Measurements from ENCODE around the gene RAPGEF5. TPM values are rescaled to one million over a fixed set of nuclear protein-coding genes. Genes with fewer than 3 reads are reported as not detected.

RAPGEF5 gene
- total RNA-seq, 1 experiment from 2014 or later: 15.6 TPM

DNA sequence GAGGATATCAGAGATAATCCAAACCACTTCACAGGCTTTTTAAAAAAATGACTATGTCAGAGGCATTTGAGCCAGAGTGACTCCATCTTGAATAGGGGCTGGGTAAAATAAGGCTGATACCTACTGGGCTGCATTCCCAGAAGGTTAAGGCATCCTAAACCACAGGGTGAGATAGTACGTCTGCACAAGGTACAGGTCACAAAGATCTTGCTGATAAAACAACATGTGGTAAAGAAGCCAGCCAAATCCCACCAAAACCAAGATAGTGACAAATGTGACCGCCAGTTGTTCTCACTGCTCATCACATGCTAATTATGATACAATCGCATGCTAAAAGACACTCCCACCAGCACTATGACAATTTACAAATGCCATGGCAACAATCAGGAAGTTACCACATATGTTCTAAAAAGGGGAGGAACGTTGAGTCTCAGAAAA is 177.5 kb downstream of the RAPGEF5 start:
- no peaks in the 10 kb centered on the region for H3K79me2 ChIP-seq (ENCODE audit: insufficient read depth, low read length)
- no peaks in the 10 kb centered on the region for H3K27me3 ChIP-seq (ENCODE audit: insufficient read depth, low read length)
- H3K27ac ChIP-seq (ENCODE audit: low read depth, low read length): no peak overlapping the region
- no peaks in the 10 kb centered on the region for H4K20me1 ChIP-seq (ENCODE audit: insufficient read depth)
- BruUV-seq (replicated peaks): no TSS peak
- CTCF ChIA-PET: no interaction called here
- no peaks in the 10 kb centered on the region for H3K36me3 ChIP-seq (ENCODE audit: control insufficient read depth in 1 of 2, insufficient read depth in 2 of 2, low read length in 2 of 2)
- H3K4me3 ChIP-seq (replicated peaks in 1 of 2; ENCODE audit: low read depth in 1 of 2, low read length in 2 of 2): no peak overlapping the region
- POLR2A ChIA-PET: no interaction called here
- H3K9me2 ChIP-seq (ENCODE audit: insufficient read depth): no peaks in the 10 kb centered on the region
- RAD21 ChIA-PET (ENCODE audit: low non-redundant PET in 1 of 2, low total read pairs in 2 of 2, uncharacterized antibody in 2 of 2, unreplicated experiment in 2 of 2): no interaction called here
- H3K9me3 ChIP-seq (ENCODE audit: control insufficient read depth in 1 of 2, insufficient read depth in 1 of 2, low read depth in 1 of 2, low read length in 2 of 2): no peaks in the 10 kb centered on the region
- no peaks in the 10 kb centered on the region for H3K4me1 ChIP-seq (ENCODE audit: control insufficient read depth in 1 of 2, insufficient read depth in 2 of 2, low read length in 2 of 2)
- DNase-seq (ENCODE audit: low read depth, low spot score): no peak
- H3K4me2 ChIP-seq (ENCODE audit: low read length): no peak overlapping the region
- no peak overlapping the region for H3K9ac ChIP-seq (ENCODE audit: low read length)
- TF ChIP-seq YY1 (IDR thresholded peaks at IDR 0.05; ENCODE audit: extremely low read depth, insufficient replicate concordance, low read depth, low read length) (no peak), SIN3A (IDR thresholded peaks at IDR 0.05; ENCODE audit: low read depth) (no peak), JUND (IDR thresholded peaks at IDR 0.05) (no peak), EZH2phosphoT487 (IDR thresholded peaks at IDR 0.05; ENCODE audit: borderline replicate concordance) (no peak), EGR1 (IDR thresholded peaks at IDR 0.05; ENCODE audit: low read depth) (no peak), CBX3 (IDR thresholded peaks at IDR 0.05; ENCODE audit: low read depth) (no peak)
- TF ChIP-seq, protein P1, sequence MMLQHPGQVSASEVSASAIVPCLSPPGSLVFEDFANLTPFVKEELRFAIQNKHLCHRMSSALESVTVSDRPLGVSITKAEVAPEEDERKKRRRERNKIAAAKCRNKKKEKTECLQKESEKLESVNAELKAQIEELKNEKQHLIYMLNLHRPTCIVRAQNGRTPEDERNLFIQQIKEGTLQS (IDR thresholded peaks at IDR 0.05): no peak
- intact Hi-C loops (cut with micrococcal nuclease): no loop called here
- no peak for ATAC-seq
- no peak overlapping the region for H2AFZ ChIP-seq (ENCODE audit: low read depth, low read length, poor library complexity, severe bottlenecking)

DNA sequence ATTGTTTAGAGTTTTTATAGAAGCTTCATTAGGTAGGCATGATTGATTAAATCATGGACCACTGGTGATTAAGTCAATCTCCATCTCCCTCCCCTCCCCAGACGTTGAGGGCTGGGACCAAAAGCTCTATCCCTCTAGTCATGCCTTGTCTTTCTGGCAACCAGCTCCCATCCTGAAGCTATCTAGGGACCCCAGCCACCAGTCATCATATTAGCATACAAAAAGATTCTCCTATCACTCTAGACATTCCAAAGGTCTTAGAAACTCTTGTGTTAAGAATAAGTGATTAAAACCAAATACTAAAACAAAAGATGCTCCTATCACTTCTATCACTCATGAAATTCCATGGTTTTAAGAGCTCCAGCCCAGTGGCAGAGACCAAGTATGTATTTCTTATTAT is 178.2 kb downstream of the RAPGEF5 start:
- Histone ChIP-seq H3K4me3 (replicated peaks in 1 of 2; ENCODE audit: low read depth in 1 of 2, low read length in 2 of 2) (no peak overlapping the region), H3K27me3 (ENCODE audit: insufficient read depth, low read length) (no peaks in the 10 kb centered on the region), H3K4me2 (ENCODE audit: low read length) (no peak overlapping the region), H4K20me1 (ENCODE audit: insufficient read depth) (no peaks in the 10 kb centered on the region), H3K79me2 (ENCODE audit: insufficient read depth, low read length) (no peaks in the 10 kb centered on the region), H3K36me3 (ENCODE audit: control insufficient read depth in 1 of 2, insufficient read depth in 2 of 2, low read length in 2 of 2) (no peaks in the 10 kb centered on the region), H3K9ac (ENCODE audit: low read length) (no peak overlapping the region), H3K27ac (ENCODE audit: low read depth, low read length) (no peak overlapping the region), H3K9me2 (ENCODE audit: insufficient read depth) (no peaks in the 10 kb centered on the region), H2AFZ (ENCODE audit: low read depth, low read length, poor library complexity, severe bottlenecking) (no peak overlapping the region), H3K4me1 (ENCODE audit: control insufficient read depth in 1 of 2, insufficient read depth in 2 of 2, low read length in 2 of 2) (peaks cover 0 to 2% of the 10 kb centered on the region in 2 experiments; a peak in 1 of 4 replicates), H3K9me3 (ENCODE audit: control insufficient read depth in 1 of 2, insufficient read depth in 1 of 2, low read depth in 1 of 2, low read length in 2 of 2) (no peaks in the 10 kb centered on the region)
- ChIA-PET POLR2A (no interaction called here), RAD21 (ENCODE audit: low non-redundant PET in 1 of 2, low total read pairs in 2 of 2, uncharacterized antibody in 2 of 2, unreplicated experiment in 2 of 2) (no interaction called here), CTCF (no interaction called here)
- intact Hi-C loops (cut with micrococcal nuclease): no loop called here
- DNase-seq (ENCODE audit: low read depth, low spot score) (no peak), ATAC-seq (no peak)
- BruUV-seq (replicated peaks): no TSS peak
- TF ChIP-seq FOSL1 (IDR thresholded peaks at IDR 0.05; ENCODE audit: low read depth) (no peak), CEBPB (IDR thresholded peaks at IDR 0.05; ENCODE audit: low read depth) (no peak), SP1 (IDR thresholded peaks at IDR 0.05; ENCODE audit: low read depth) (no peak), RAD21 (IDR thresholded peaks at IDR 0.05; ENCODE audit: low read depth) (no peak), TCF7L2 (IDR thresholded peaks at IDR 0.05; ENCODE audit: borderline replicate concordance, extremely low read depth, insufficient read depth, insufficient read length) (no peak), ZFX (IDR thresholded peaks at IDR 0.05) (no peak), EZH2 (IDR thresholded peaks at IDR 0.05) (no peak), EGR1 (IDR thresholded peaks at IDR 0.05; ENCODE audit: low read depth) (no peak)
- TF ChIP-seq, protein P2, sequence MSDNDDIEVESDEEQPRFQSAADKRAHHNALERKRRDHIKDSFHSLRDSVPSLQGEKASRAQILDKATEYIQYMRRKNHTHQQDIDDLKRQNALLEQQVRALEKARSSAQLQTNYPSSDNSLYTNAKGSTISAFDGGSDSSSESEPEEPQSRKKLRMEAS (IDR thresholded peaks at IDR 0.05): no peak
- TF ChIP-seq, protein P3, sequence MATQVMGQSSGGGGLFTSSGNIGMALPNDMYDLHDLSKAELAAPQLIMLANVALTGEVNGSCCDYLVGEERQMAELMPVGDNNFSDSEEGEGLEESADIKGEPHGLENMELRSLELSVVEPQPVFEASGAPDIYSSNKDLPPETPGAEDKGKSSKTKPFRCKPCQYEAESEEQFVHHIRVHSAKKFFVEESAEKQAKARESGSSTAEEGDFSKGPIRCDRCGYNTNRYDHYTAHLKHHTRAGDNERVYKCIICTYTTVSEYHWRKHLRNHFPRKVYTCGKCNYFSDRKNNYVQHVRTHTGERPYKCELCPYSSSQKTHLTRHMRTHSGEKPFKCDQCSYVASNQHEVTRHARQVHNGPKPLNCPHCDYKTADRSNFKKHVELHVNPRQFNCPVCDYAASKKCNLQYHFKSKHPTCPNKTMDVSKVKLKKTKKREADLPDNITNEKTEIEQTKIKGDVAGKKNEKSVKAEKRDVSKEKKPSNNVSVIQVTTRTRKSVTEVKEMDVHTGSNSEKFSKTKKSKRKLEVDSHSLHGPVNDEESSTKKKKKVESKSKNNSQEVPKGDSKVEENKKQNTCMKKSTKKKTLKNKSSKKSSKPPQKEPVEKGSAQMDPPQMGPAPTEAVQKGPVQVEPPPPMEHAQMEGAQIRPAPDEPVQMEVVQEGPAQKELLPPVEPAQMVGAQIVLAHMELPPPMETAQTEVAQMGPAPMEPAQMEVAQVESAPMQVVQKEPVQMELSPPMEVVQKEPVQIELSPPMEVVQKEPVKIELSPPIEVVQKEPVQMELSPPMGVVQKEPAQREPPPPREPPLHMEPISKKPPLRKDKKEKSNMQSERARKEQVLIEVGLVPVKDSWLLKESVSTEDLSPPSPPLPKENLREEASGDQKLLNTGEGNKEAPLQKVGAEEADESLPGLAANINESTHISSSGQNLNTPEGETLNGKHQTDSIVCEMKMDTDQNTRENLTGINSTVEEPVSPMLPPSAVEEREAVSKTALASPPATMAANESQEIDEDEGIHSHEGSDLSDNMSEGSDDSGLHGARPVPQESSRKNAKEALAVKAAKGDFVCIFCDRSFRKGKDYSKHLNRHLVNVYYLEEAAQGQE (IDR thresholded peaks at IDR 0.05; ENCODE audit: low read depth): no peak
- TF ChIP-seq, protein P1 (IDR thresholded peaks at IDR 0.05): no peak
- TF ChIP-seq, protein P4, sequence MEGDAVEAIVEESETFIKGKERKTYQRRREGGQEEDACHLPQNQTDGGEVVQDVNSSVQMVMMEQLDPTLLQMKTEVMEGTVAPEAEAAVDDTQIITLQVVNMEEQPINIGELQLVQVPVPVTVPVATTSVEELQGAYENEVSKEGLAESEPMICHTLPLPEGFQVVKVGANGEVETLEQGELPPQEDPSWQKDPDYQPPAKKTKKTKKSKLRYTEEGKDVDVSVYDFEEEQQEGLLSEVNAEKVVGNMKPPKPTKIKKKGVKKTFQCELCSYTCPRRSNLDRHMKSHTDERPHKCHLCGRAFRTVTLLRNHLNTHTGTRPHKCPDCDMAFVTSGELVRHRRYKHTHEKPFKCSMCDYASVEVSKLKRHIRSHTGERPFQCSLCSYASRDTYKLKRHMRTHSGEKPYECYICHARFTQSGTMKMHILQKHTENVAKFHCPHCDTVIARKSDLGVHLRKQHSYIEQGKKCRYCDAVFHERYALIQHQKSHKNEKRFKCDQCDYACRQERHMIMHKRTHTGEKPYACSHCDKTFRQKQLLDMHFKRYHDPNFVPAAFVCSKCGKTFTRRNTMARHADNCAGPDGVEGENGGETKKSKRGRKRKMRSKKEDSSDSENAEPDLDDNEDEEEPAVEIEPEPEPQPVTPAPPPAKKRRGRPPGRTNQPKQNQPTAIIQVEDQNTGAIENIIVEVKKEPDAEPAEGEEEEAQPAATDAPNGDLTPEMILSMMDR (IDR thresholded peaks at IDR 0.05 in 2 of 3, conservative IDR thresholded peaks at IDR 0.05 in 1 of 3; ENCODE audit: borderline replicate concordance in 1 of 3, insufficient read depth in 1 of 3, low read depth in 2 of 3, low read length in 2 of 3): no peak
